ENCODE results near the gene TAF4B.

GRCh38 chr18:26225915-26226228, 373 bp upstream of the TAF4B start:
- TF ChIP-seq CTCF (IDR thresholded peaks at IDR 0.05; ENCODE audit: poor library complexity): no peak
- TF ChIP-seq EZH2 (IDR thresholded peaks at IDR 0.05; ENCODE audit: borderline replicate concordance): no peak
